GM19240 (cell line): ENCODE results near the gene ZNF648.
"Not testable (repeated sequence)": the region's sequence is repeated elsewhere in the genome, so short reads cannot be mapped to it uniquely, and the experiment has no call there.

Experiments
- DNase-seq: peaks from one replicate; pipeline ENCODE4 v3.0.0; 2011; ENCODE audit warnings: low spot score; ENCODE audit not compliant: insufficient read length

ZNF648 gene, protein sequence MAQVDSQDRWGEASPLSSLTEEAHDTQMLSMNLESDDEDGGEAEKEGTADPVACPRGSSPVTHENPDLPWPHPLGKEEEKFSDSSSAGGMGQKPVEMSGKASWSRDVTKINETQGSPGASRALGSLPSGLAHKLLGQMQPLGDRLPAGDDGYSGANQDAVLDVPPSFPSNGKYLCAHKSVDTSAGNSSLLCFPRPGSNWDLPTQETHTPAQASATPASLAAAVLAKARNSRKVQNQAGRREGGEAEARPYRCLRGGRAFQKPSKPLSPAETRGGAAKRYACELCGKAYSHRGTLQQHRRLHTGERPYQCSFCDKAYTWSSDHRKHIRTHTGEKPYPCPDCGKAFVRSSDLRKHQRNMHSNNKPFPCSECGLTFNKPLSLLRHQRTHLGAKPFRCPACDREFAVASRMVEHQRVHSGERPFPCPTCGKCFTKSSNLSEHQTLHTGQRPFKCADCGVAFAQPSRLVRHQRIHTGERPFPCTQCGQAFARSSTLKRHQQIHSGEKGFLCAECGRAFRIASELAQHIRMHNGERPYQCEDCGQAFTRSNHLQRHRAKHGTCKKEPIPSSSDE

DNA sequence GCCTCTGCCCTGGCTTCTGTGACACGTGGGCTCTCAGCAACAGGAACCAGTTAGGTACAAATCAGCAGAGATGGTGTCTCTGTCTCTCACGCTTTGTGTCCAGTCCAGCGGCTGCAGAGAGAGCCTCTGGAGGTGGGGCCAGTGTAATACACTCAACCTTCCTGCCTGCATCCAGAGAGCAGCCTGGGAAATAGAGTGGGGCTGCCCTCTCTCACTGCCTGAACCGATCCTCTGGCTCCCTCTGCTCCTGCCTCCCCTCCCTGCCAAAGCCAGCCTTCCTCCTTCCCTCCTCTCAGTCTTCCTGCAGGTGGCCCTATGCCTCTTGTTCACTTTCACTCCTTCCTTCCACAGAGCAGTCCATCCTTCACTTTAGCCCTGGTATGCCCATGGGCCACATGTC lies at the start of gene ZNF648:
Gene ZNF648, minus strand, starts transcription at position 119 of the 400 bp plus-strand sequence. CDS start 3,702 bp downstream, outside the sequence.
- DNase-seq: no peak

- DNase-seq: no peak
These were observed 49.1 kb upstream of the ZNF648 start for GRCh38 chr1:182110635-182111034.

GRCh38 chr1:182109771-182110170 lies 48.3 kb upstream of the ZNF648 start:
- no peak for DNase-seq

DNA sequence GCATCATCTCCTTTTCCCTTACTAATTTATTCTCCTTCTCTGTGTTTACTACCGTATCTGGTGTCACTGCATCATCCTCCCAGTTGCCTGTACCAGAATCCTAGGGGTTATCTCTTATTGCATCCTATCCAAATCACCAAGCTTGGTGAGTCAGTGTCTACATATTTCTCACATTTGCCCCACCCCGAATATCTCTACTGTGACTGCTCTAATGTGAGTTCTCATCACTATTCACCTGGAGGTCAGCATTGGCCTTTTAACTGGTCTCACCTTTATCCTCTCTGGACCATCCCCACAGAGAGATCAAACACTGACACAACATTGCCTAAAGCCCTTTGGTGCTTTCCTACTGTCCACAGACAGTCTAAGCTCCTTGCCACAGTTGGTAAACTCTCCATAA lies 45.7 kb upstream of the ZNF648 start:
- DNase-seq: no peak

DNA sequence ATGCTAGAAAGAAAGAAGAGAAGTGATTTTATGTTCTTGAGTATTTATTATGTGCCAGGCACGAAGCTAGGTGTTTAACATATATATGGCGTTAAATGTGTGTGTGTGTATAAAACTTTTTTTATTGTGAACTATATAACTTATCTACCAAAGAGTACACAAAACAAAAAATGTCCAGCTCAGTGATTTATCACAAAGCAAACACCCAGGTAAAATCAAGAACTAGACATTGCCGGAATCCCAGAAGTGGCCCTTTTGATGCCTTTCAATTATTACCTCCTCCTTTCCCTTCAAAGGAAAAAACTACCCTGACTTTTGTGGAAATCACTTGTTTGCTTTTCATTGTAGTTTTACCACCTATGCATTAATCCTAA lies 40.5 kb upstream of the ZNF648 start:
- DNase-seq: no peak

GRCh38 chr1:182101415-182102042 lies 40.0 kb upstream of the ZNF648 start:
- no peak for DNase-seq

GRCh38 chr1:182098301-182098700 lies 36.8 kb upstream of the ZNF648 start:
- no peak for DNase-seq

DNA sequence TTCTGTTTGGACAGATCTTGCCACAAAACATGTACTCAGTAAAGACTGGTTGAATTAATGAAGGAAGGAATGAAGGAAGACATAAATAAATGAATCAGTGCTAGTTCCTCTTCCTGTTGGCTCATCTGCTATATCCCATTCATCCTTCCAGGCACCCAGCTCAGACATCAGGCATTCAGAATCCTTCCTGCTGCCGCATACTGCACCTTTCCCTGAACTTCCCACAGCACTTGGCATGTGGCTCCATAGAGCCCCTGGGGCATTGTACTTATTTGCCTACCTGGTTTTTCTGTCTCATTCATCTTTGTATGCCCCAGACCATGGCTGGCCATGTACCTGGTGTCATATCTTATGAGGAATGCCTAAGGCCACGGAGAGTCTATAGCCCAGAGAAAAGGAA lies 34.4 kb upstream of the ZNF648 start:
- DNase-seq: no peak

- not testable (repeated sequence) for DNase-seq
These were observed 33.0 kb upstream of the ZNF648 start for GRCh38 chr1:182094514-182095005.

DNA sequence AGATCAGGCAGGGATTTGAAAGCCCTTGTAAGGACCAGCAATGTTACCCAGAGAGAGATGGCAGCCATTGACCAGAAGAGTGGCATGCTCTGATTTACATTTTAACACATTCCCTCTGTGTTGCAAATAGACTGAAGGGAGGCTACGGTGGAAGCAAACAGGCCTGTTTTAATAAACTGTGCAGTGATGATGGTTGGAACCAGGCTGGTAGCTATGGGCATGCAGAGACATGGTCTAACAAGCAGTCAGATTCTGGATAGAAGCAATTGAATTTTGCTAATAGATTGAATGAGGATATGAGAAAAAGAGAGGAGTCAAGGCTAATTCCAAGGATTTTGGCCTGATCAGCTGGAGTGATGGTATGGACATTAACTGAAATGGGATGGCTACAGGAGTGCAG lies 32.3 kb upstream of the ZNF648 start:
- DNase-seq: no peak

- no peak for DNase-seq
These were observed 30.8 kb upstream of the ZNF648 start for GRCh38 chr1:182092336-182092735.

GRCh38 chr1:182091083-182091482 lies 29.6 kb upstream of the ZNF648 start:
- DNase-seq: no peak

DNA sequence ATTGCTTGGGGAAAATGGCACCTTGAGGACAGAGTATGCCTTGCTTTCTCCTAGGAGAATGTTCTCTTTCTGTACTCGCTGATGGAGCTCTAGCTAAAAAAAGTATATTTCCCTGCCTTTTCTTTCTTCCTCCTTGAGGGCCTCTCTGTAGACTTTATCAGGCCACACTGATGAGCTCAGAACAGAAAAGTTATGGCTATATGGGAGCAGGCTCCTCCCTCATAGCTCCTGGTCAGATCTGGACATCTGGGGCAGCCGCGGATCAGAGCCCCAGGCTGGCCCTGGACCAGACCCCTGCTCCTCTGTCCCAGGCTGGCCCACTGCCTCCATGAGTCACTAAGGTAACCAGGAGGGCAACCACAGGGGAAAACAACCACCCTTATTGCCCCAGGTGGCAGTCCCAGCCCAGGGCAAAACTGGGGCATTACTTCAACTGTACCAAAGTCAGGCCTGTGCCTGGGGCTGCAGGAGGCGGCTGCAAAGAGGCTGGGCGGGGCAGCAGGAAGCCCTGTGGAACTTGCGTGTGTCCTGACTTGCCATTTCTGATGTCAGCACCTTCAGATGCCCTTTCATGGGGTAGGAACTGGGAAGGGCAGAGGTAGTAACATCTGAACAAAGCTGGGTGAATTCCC lies 26.3 kb upstream of the ZNF648 start:
- no peak for DNase-seq

GRCh38 chr1:182087304-182087703 lies 25.8 kb upstream of the ZNF648 start:
- no peak for DNase-seq

DNA sequence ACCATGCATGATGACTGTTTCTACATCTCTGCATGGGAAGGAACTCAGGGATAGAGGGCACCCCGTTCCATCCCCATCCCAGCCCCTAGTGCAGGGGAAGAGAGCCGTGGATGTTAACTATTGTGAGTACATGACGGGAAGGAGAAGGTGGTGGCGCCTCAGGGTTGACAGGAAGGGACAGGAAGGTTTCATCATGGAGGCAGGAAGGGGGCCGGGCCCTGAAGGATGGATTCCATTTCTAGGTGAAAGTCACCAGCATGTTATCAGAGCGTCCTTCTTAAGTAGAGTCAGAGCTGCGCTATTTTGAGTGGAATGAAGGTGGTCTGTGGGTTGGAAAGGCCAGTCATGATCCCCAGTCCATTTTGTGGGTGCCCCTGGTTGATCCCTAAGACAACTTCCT lies 25.1 kb upstream of the ZNF648 start:
- DNase-seq: no peak

- DNase-seq: no peak
These were observed 24.6 kb upstream of the ZNF648 start for GRCh38 chr1:182086136-182086535.

DNA sequence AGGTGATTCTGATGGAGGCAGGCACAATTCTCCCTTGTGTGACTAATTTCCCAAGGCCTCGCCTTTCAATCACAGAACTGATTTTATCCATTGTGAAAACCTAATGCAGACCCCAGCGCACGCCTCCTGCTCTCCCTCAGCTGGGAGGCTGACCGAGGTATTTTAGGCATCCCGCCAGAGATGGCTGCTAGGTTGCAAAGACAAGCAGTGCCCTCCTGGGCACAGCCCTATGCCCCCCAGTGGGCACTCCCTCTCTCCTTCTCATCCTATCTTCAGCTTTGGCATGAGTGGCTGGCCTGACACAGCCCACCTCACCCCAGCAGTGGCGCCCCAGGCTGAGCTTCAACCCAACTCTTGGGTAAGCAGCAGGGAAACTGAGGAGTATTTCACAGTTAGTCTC lies 24.2 kb upstream of the ZNF648 start:
- DNase-seq: no peak

- DNase-seq: peak; percentile 44
These were observed 23.2 kb upstream of the ZNF648 start for GRCh38 chr1:182084487-182085316.

DNA sequence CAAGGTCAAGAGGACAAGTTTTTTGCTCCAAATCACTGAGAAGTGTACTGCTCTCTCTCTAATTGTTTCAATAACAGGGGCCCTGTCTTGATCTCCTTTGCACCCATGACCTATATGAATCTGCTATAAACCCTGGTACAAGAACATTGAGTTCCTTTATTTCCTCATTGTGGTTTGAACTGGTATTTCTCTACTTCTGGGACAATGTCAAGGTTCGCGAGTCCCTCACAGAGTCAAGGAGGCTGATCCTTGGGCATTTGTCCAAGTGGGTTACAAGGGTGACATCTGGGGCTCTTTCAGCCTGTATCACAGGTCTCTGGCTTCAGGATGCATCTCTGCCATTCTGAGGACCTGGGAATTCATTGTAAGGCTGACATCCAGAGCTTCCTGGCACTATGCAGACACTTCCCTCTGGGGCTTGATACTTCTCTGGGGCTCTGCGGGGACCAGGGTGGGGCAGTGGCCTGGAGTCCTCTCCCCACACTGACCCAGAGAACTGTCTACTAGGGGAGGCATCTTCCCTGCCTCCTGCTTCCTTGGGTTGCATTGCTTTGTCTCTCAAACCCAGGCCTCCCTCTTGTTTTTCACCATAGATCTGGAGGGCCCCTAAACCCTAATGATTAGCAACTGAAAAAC lies 22.5 kb upstream of the ZNF648 start:
- DNase-seq: no peak

DNA sequence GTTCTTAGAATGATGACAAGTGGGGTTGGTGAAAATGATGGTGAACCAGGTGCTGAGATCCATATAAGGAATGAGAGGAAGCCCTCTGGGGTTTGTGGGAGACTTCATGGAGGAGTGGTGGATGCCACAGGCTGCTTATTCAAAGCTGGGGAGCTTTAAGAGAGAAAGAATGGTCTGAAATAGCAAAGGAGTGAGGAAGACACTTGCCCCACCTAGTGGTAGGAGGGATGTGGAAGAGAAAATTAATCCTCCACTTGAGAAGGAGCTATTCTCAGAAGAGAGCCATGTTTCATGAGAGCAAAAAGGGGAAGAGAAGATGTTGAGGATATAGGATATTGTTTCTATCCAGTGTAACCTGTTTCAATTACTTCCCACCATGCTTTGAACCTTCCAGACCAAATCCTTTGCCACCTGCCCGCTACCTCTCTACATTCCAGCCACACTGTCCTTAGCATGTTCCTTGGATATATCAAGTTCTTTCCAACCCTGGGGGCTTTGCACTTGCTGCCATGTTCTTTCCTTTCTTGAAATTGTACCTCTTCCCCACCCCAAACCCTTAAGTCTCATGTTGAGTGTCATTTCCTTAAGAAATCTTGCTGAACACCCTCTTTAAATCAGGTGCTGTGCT lies 19.6 kb upstream of the ZNF648 start:
- DNase-seq: peak; percentile 23
